Measurements from ENCODE around the gene DEDD2. TPM values are rescaled to one million over a fixed set of nuclear protein-coding genes. Genes with fewer than 3 reads are reported as not detected.

Gene DEDD2
- total RNA-seq, 1 donor from 2014 or later, result 15.0 TPM

- no peak for DNase-seq (ENCODE audit: low read depth in 2 of 2)
These were observed 67.9 kb downstream of the DEDD2 start for GRCh38 chr19:42149447-42150202.

Other genes with a start within 250 kb of the DEDD2 start
- under 0.01 TPM in 1 of 2 replicates, not detected in the other for gene ATP1A3, start 223.4 kb downstream of the DEDD2 start, total RNA-seq
- under 0.01 TPM in 1 of 2 replicates, not detected in the other for gene GRIK5, start 147.5 kb downstream of the DEDD2 start, total RNA-seq
- 8.0 and 13.4 TPM in 2 replicates for gene ZNF574, start 141.5 kb downstream of the DEDD2 start, total RNA-seq
- gene POU2F2, start 85.2 kb downstream of the DEDD2 start, total RNA-seq, result 0.26 and 1.0 TPM in 2 replicates
- gene ZNF526, start 2.6 kb upstream of the DEDD2 start, total RNA-seq, result 4.9 and 6.2 TPM in 2 replicates
- 8.9 and 13.9 TPM in 2 replicates for gene GSK3A, start 24.9 kb upstream of the DEDD2 start, total RNA-seq
- gene ERF, start 37.5 kb upstream of the DEDD2 start, total RNA-seq, result 18.4 and 31.1 TPM in 2 replicates
- 8.7 and 14.0 TPM in 2 replicates for gene CIC, start 51.6 kb upstream of the DEDD2 start, total RNA-seq
- 0.13 and 0.51 TPM in 2 replicates for gene PRR19, start 84.5 kb upstream of the DEDD2 start, total RNA-seq
- gene PAFAH1B3, start 84.9 kb upstream of the DEDD2 start, total RNA-seq, result 34.0 and 36.9 TPM in 2 replicates
- gene TMEM145, start 95.6 kb upstream of the DEDD2 start, total RNA-seq, result 0.25 and 0.26 TPM in 2 replicates
- 15.3 and 27.6 TPM in 2 replicates for gene MEGF8, start 108.0 kb upstream of the DEDD2 start, total RNA-seq
- gene CNFN, start 172.6 kb upstream of the DEDD2 start, total RNA-seq, result 0.13 TPM in 1 of 2 replicates, not detected in the other
- 5.0 and 6.3 TPM in 2 replicates for gene LIPE, start 209.7 kb upstream of the DEDD2 start, total RNA-seq
- not detected in 2 replicates for gene CXCL17, start 225.3 kb upstream of the DEDD2 start, total RNA-seq

Measured in dermis microvascular lymphatic vessel endothelial cell (primary cell).